K562 (cell line): ENCODE measurements around the gene LRP1. TPM values are rescaled to one million over a fixed set of nuclear protein-coding genes. Genes with fewer than 3 reads are reported as not detected.

Experiments used
- ARID4B ChIP-seq: sonication (generic); formaldehyde crosslinking; IDR thresholded peaks from 2 replicates; pipeline ENCODE4 v1.8.0; 2022; ENCODE audit warnings: mild to moderate bottlenecking, missing genetic modification reagents
- ESRRA ChIP-seq: fragments of 450-650 bp; IDR thresholded peaks from 2 replicates; pipeline ENCODE4 v1.6.1; 2014; ENCODE audit warnings: low read depth, mild to moderate bottlenecking, moderate library complexity, borderline replicate concordance
- HDAC6 ChIP-seq: IDR thresholded peaks from 2 replicates; pipeline ENCODE4 v1.6.1; 2012; ENCODE audit warnings: low read depth, mild to moderate bottlenecking, control low read depth, inconsistent platforms, low read length, moderate library complexity
- JUND ChIP-seq, 2 experiments: IDR thresholded peaks; 2 replicates in 1 of 2; 3 replicates in 1 of 2; pipeline ENCODE4 v1.6.1; 2011; ENCODE audit warnings: borderline replicate concordance in 2 of 2, low read depth in 2 of 2, low read length in 2 of 2, improper control_type of control experiment in 1 of 2, missing biosample characterization in 1 of 2, missing genetic modification characterization in 1 of 2, missing genetic modification reagents in 1 of 2
- MAFG ChIP-seq: fragments of 450-650 bp; conservative IDR thresholded peaks from 2 replicates; pipeline ENCODE4 v1.6.1; 2016; ENCODE audit warnings: missing genetic modification characterization, missing compliant biosample characterization
- MAFK ChIP-seq: IDR thresholded peaks from 2 replicates; pipeline ENCODE4 v1.6.1; 2011; ENCODE audit warnings: low read length, improper control_type of control experiment
- MYC ChIP-seq, 2 experiments: fragments of 250-450 bp in 1 of 2; sonication (Bioruptor Pico) in 1 of 2; IDR thresholded peaks; 2 replicates each; pipeline versions ENCODE4 v1.5.1 to v1.6.1; 2012 to 2021; ENCODE audit warnings: low read depth in 2 of 2, borderline replicate concordance in 1 of 2, improper control_type of control experiment in 1 of 2, low read length in 1 of 2, mild to moderate bottlenecking in 1 of 2, moderate library complexity in 1 of 2
- NFATC3 ChIP-seq: fragments of 450-650 bp; IDR thresholded peaks from 2 replicates; pipeline ENCODE4 v1.6.1; 2017; ENCODE audit warnings: mild to moderate bottlenecking
- PKNOX1 ChIP-seq: fragments of 450-650 bp; IDR thresholded peaks from 2 replicates; pipeline ENCODE4 v1.6.1; 2016
- POLR2A ChIP-seq: fragments of 450-650 bp; conservative IDR thresholded peaks from 2 replicates; pipeline ENCODE4 v1.6.1; 2016
- POLR2G ChIP-seq: fragments of 200-400 bp; formaldehyde crosslinking; IDR thresholded peaks from 2 replicates; pipeline ENCODE4 v1.6.1; 2017; ENCODE audit warnings: low read depth, mild to moderate bottlenecking, antibody characterized with exemption, low read length, moderate library complexity
- RBFOX2 ChIP-seq: fragments of 200-400 bp; formaldehyde crosslinking; IDR thresholded peaks from 2 replicates; pipeline ENCODE4 v1.6.1; 2017; ENCODE audit warnings: low read depth, mild to moderate bottlenecking, low read length, moderate library complexity
- SMARCA5 ChIP-seq: fragments of 450-650 bp; IDR thresholded peaks from 2 replicates; pipeline ENCODE4 v1.6.1; 2016
- TCF7L2 ChIP-seq: fragments of 150-350 bp; IDR thresholded peaks from 2 replicates; pipeline ENCODE4 v1.6.1; 2016; ENCODE audit warnings: low read depth, mild to moderate bottlenecking, low read length, moderate library complexity
- TSC22D4 ChIP-seq: fragments of 450-650 bp; IDR thresholded peaks from 2 replicates; pipeline ENCODE4 v1.6.1; 2016; ENCODE audit warnings: missing genetic modification characterization, missing biosample characterization, control low read depth
- VEZF1 ChIP-seq: fragments of 200-800 bp; sonication (Bioruptor generic); IDR thresholded peaks from 2 replicates; pipeline ENCODE4 v1.6.1; 2017; ENCODE audit warnings: missing genetic modification characterization, missing compliant biosample characterization
- XRCC4 ChIP-seq: IDR thresholded peaks from one replicate; pipeline ENCODE4 v1.6.1; 2011; ENCODE audit not compliant: insufficient read depth, insufficient read length; ENCODE audit errors: extremely low read depth
- ZFP36 ChIP-seq: fragments of 150-350 bp; IDR thresholded peaks from 2 replicates; pipeline ENCODE4 v1.6.1; 2018; ENCODE audit warnings: low read length, low read depth; ENCODE audit not compliant: partially characterized antibody
- ZNF778 ChIP-seq: fragments of 450-650 bp; formaldehyde crosslinking; IDR thresholded peaks from 2 replicates; pipeline ENCODE4 v1.4.0; 2020; ENCODE audit warnings: mild to moderate bottlenecking, moderate library complexity
- polyA plus RNA-seq, 8 experiments: library from polyadenylated mRNA; depleted of rRNA in 4 of 8; stranded (reverse) in 5 of 8; unstranded in 3 of 8; fragments of >200 nt; fragmentation: Nextera tagmentation in 2 of 8; fragmentation: Illumina TruSeq in 1 of 8; extraction: Ambion mirVana in 2 of 8; extraction: Trizol in 1 of 8; gene quantifications; 2 replicates each; pipeline versions ENCODE4 v1.2.1 to v1.2.3, GENCODE V29; 2011 to 2014; ENCODE audit warnings: inconsistent platforms in 1 of 8, missing spikeins in 1 of 8
- total RNA-seq, 7 experiments: library from RNA; depleted of rRNA in 6 of 7; stranded (reverse); fragments of >200 nt in 6 of 7; fragmentation: Illumina TruSeq in 2 of 7; extraction: Trizol in 2 of 7; gene quantifications; 2 replicates each; pipeline versions ENCODE4 v1.2.1 to v1.2.3, GENCODE V29; 2011 to 2021; ENCODE audit warnings: low replicate concordance in 1 of 7

The LRP1 gene
- total and polyA plus RNA-seq, 9 of the 15 experiments (the other 6 are each of a cell fraction or from before 2014, with no cell fraction given) = 0.04 to 0.64 (median 0.19) TPM; not detected in 2

GRCh38 chr12:57093415-57094207 is 34.7 kb upstream of the LRP1 start (continued):
- TF ChIP-seq NFATC3 = no peak
- TF ChIP-seq MAFG (tag) = 0 out of 2 replicates have a peak, but pooled peaks have one; percentile 18
- TF ChIP-seq POLR2G = peak; percentile 73
- TF ChIP-seq MYC (IDR thresholded peaks at IDR 0.05; ENCODE audit: low read depth, low read length) = peak; percentile 30; the same call in 1 of the 2 replicates
- no peak for TF ChIP-seq MYC (CRISPR knock-in tag; IDR thresholded peaks at IDR 0.05; ENCODE audit: borderline replicate concordance, low read depth)
- no peak for TF ChIP-seq ZNF778 (CRISPR knock-in tag)
- TF ChIP-seq ESRRA = no peak
- no peak for TF ChIP-seq JUND (IDR thresholded peaks at IDR 0.05; ENCODE audit: borderline replicate concordance, low read depth, low read length)
- TF ChIP-seq JUND (tag; IDR thresholded peaks at IDR 0.05; ENCODE audit: borderline replicate concordance, low read depth, low read length) = no peak; the same call in 2 of the 3 replicates
- peak; percentile 60; the same call in 1 of the 2 replicates for TF ChIP-seq POLR2A
- no peak for TF ChIP-seq HDAC6
- TF ChIP-seq SMARCA5 = 0 out of 2 replicates have a peak, but pooled peaks have one; percentile 47
- peak; percentile 68 for TF ChIP-seq RBFOX2
- no peak for TF ChIP-seq XRCC4
- TF ChIP-seq TSC22D4 (tag) = no peak
- TF ChIP-seq ARID4B (CRISPR knock-in tag) = no peak
- peak; percentile 44; the same call in 1 of the 2 replicates for TF ChIP-seq PKNOX1
- TF ChIP-seq TCF7L2 = no peak
- TF ChIP-seq VEZF1 (CRISPR knock-in tag) = peak; percentile 80
- TF ChIP-seq ZFP36 = no peak
- no peak for TF ChIP-seq MAFK
